Gastrocnemius medialis (tissue), 4 donors: ENCODE data around the gene CERS1. TPM values are rescaled to one million over a fixed set of nuclear protein-coding genes. Genes with fewer than 3 reads are reported as not detected.

Source experiments
- ATAC-seq, 2 donors: fragments of 150-250 bp; one replicate each; pipeline ENCODE4 v1.9.1; 2016
- DNase-seq, 2 donors: peaks; one replicate each; pipeline ENCODE4 v3.0.0-alpha.2; 2019
- H3K27ac ChIP-seq, 4 donors: fragments of 200-600 bp; sonication (generic); 1 replicate in 1 of 4; 2 replicates in 3 of 4; pipeline ENCODE4 v1.5.1; 2016 to 2018; ENCODE audit warnings: mild to moderate bottlenecking in 2 of 4, moderate library complexity in 1 of 4
- H3K27me3 ChIP-seq, 3 donors: fragments of 200-600 bp; sonication (generic) in 2 of 3; 1 replicate in 1 of 3; 2 replicates in 2 of 3; pipeline versions ENCODE4 v1.5.1 to v1.6.0; 2016 to 2019; ENCODE audit warnings: mild to moderate bottlenecking in 1 of 3, moderate library complexity in 1 of 3
- H3K36me3 ChIP-seq, 2 donors: fragments of 200-600 bp; sonication (generic) in 1 of 2; one replicate each; pipeline ENCODE4 v1.5.1; 2017 to 2018
- H3K4me1 ChIP-seq, 2 donors: fragments of 200-600 bp; sonication (generic) in 1 of 2; one replicate each; pipeline ENCODE4 v1.5.1; 2016 to 2017; ENCODE audit warnings: mild to moderate bottlenecking in 2 of 2
- H3K4me3 ChIP-seq, 4 donors: fragments of 200-600 bp; sonication (generic) in 3 of 4; 1 replicate in 1 of 4; 2 replicates in 3 of 4; pipeline ENCODE4 v1.5.1; 2016 to 2019; ENCODE audit warnings: mild to moderate bottlenecking in 2 of 4
- H3K9me3 ChIP-seq, 3 donors: fragments of 200-600 bp; sonication (generic) in 2 of 3; 1 replicate in 1 of 3; 2 replicates in 2 of 3; pipeline ENCODE4 v1.5.1; 2016 to 2019
- POLR2A ChIP-seq, 2 donors: fragments of 450-650 bp; IDR thresholded peaks; one replicate each; pipeline ENCODE4 v1.6.1; 2017; ENCODE audit warnings: antibody characterized with exemption in 2 of 2, mild to moderate bottlenecking in 2 of 2, moderate library complexity in 2 of 2
- in situ Hi-C, 4 donors: fragments of 200-750 bp; cut with MboI; loops; one replicate each; pipeline versions ENCODE4 v1.15.0 to v1.8.0; 2017; ENCODE audit warnings: low sequenced_read_pairs in 4 of 4
- intact Hi-C: fragments of 100-400 bp; cut with DNase I; formaldehyde crosslinking; loops from one replicate; pipeline ENCODE4 v1.15.1; 2023; ENCODE audit warnings: low total_unique reads
- total RNA-seq, 4 donors: library from RNA; depleted of rRNA; stranded (reverse); fragments of >200 nt; gene quantifications; one replicate each; pipeline versions ENCODE4 v1.1.0 to v1.2.3, GENCODE V29; 2016
- TF ChIP-seq, protein P1 (sequence below), 5 experiments: fragments of 450-650 bp in 3 of 5; fragments of 200-600 bp in 2 of 5; sonication (generic) in 2 of 5; IDR thresholded peaks in 4 of 5; conservative IDR thresholded peaks in 1 of 5; 1 replicate in 4 of 5; 2 replicates in 1 of 5; pipeline ENCODE4 v1.5.1; 2016 to 2019; ENCODE audit warnings: antibody characterized with exemption in 5 of 5, mild to moderate bottlenecking in 3 of 5, moderate library complexity in 3 of 5

CERS1 gene
- total RNA-seq, 4 donors from 2014 or later = 1.1 to 6.9 (median 3.3) TPM

GRCh38 chr19:18913466-18913865, 17.5 kb upstream of the CERS1 start:
- peaks cover 0 to 14% of the 10 kb centered on the region in 2 donors for H3K36me3 ChIP-seq
- no peak for DNase-seq
- H3K4me1 ChIP-seq = peaks cover 11 to 13% of the 10 kb centered on the region in 2 donors
- TF ChIP-seq, protein P1, sequence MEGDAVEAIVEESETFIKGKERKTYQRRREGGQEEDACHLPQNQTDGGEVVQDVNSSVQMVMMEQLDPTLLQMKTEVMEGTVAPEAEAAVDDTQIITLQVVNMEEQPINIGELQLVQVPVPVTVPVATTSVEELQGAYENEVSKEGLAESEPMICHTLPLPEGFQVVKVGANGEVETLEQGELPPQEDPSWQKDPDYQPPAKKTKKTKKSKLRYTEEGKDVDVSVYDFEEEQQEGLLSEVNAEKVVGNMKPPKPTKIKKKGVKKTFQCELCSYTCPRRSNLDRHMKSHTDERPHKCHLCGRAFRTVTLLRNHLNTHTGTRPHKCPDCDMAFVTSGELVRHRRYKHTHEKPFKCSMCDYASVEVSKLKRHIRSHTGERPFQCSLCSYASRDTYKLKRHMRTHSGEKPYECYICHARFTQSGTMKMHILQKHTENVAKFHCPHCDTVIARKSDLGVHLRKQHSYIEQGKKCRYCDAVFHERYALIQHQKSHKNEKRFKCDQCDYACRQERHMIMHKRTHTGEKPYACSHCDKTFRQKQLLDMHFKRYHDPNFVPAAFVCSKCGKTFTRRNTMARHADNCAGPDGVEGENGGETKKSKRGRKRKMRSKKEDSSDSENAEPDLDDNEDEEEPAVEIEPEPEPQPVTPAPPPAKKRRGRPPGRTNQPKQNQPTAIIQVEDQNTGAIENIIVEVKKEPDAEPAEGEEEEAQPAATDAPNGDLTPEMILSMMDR (IDR thresholded peaks at IDR 0.05 in 4 of 5, conservative IDR thresholded peaks at IDR 0.05 in 1 of 5) = no peak
- H3K9me3 ChIP-seq = no peaks in the 10 kb centered on the region
- no peak overlapping the region for H3K27ac ChIP-seq
- in situ Hi-C loops = no loop called here
- ATAC-seq = no peak
- intact Hi-C loops = no loop called here
- no peaks in the 10 kb centered on the region for H3K27me3 ChIP-seq
- H3K4me3 ChIP-seq = no peak overlapping the region

- H3K4me3 ChIP-seq = no peak overlapping the region
- ATAC-seq (no peak), DNase-seq (no peak)
- H3K36me3 ChIP-seq = peaks cover 0 to 14% of the 10 kb centered on the region in 2 donors
- intact Hi-C loops (no loop called here), in situ Hi-C loops (no loop called here)
- H3K27me3 ChIP-seq = no peaks in the 10 kb centered on the region
- H3K27ac ChIP-seq = no peak overlapping the region
- H3K4me1 ChIP-seq = peaks cover 6 to 8% of the 10 kb centered on the region in 2 donors
- no peaks in the 10 kb centered on the region for H3K9me3 ChIP-seq
- TF ChIP-seq POLR2A (IDR thresholded peaks at IDR 0.05) = no peak
- TF ChIP-seq, protein P1 (IDR thresholded peaks at IDR 0.05 in 4 of 5, conservative IDR thresholded peaks at IDR 0.05 in 1 of 5) = no peak
These were observed 17.0 kb upstream of the CERS1 start for GRCh38 chr19:18912933-18913332.

DNA sequence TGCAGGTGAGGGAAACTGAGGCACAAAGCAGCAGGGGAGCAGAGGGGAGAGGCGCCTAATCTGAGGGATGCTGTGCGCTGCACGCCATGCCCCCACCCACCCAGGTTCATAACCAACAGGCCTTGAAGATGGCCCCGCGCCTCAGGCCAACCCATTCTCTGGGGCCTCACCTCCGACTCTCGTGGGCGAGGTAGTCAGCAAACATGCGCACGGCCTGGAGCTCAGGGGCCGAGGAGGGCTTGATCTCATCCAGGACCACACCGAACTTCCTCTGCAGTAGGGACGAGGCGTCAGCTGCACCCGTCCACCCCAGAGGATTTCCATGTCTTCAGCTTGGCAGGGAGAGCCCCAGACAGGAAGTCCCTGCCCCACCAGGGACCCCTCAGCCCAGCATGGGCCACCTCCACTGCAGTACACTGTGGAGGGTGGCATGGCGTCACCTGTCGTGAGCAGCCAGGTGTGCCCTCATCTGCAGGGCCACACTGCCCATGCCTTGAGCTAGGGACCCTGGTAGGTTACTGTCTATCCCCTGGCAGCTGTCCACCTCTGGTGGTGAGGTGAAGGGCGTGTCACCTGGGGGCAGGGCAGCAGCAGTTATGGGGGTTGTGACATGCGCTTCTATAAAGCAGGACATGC, 15.0 kb upstream of the CERS1 start:
- in situ Hi-C loops = no loop called here
- DNase-seq (no peak), ATAC-seq (no peak)
- Histone ChIP-seq H3K27me3 (no peaks in the 10 kb centered on the region), H3K4me3 (no peak overlapping the region), H3K27ac (no peak overlapping the region), H3K9me3 (no peaks in the 10 kb centered on the region), H3K4me1 (no peaks in the 10 kb centered on the region), H3K36me3 (peaks cover 0 to 26% of the 10 kb centered on the region in 2 donors)
- intact Hi-C loops = no loop called here
- no peak for TF ChIP-seq POLR2A (IDR thresholded peaks at IDR 0.05)
- TF ChIP-seq, protein P1 (IDR thresholded peaks at IDR 0.05 in 4 of 5, conservative IDR thresholded peaks at IDR 0.05 in 1 of 5) = no peak

DNA sequence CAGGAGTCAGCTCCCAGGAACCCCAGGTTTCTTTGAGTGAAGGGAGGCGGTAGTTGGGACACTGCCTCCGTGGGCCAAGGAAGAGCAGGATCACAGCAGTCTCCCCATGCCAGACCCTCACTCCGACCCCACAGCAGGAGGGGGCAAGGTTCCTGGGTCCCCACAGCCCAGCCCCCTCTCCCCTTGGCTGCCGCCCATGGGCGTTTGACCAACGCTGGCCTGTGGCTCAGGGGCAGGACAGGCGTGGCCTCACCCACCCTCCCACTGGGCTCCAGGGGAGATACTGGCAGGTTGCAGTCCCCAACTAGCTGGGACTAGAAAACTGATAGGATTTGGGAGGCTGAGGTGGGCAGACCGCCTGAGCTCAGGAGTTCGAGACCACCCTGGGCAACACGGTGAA, 14.1 kb upstream of the CERS1 start:
- H3K9me3 ChIP-seq = no peaks in the 10 kb centered on the region
- no peaks in the 10 kb centered on the region for H3K27me3 ChIP-seq
- TF ChIP-seq, protein P1 (IDR thresholded peaks at IDR 0.05 in 4 of 5, conservative IDR thresholded peaks at IDR 0.05 in 1 of 5) = no peak
- no peak for TF ChIP-seq POLR2A (IDR thresholded peaks at IDR 0.05)
- H3K27ac ChIP-seq = no peak overlapping the region
- H3K4me3 ChIP-seq = no peak overlapping the region
- H3K36me3 ChIP-seq = peaks cover 0 to 35% of the 10 kb centered on the region in 2 donors
- no peak for ATAC-seq
- no peak for DNase-seq
- intact Hi-C loops = no loop called here
- no peaks in the 10 kb centered on the region for H3K4me1 ChIP-seq
- in situ Hi-C loops = no loop called here
